Measurements from ENCODE around the gene DENND1B. TPM values are rescaled to one million over a fixed set of nuclear protein-coding genes. Genes with fewer than 3 reads are reported as not detected.

DENND1B gene
- total and polyA plus RNA-seq, 2 of the 13 experiments (the other 11 are each of a cell fraction or from before 2014, with no cell fraction given) = 2.6 to 5.7 TPM

- intact Hi-C loops (cut with micrococcal nuclease; ENCODE audit: unreplicated experiment) = no loop called here
- in situ Hi-C loops (cut with HindIII; ENCODE audit: extremely low pct_ligation_motif_present, low pct_unique_long_range_greater_than_20kb) = no loop called here
- H3K79me2 ChIP-seq (ENCODE audit: insufficient read depth, low read length) = no peaks in the 10 kb centered on the region
- BruUV-seq (replicated peaks) = no TSS peak
- 93% methylated on average over 3 of the region's 3 CpGs for WGBS (ENCODE audit: low lambda C conversion rate)
- H3K4me2 ChIP-seq (ENCODE audit: low read depth, low read length) = no peak overlapping the region
- H3K4me3 ChIP-seq (replicated peaks in 1 of 3; ENCODE audit: insufficient read depth in 1 of 3, low read depth in 2 of 3, low read length in 3 of 3) = no peak overlapping the region
- no peak overlapping the region for H2AFZ ChIP-seq (ENCODE audit: low read length)
- TF ChIP-seq ZNF558 (CRISPR knock-in tag; IDR thresholded peaks at IDR 0.05; ENCODE audit: borderline replicate concordance) (no peak), NRL (CRISPR knock-in tag; IDR thresholded peaks at IDR 0.05; ENCODE audit: borderline replicate concordance) (no peak), ZNF260 (CRISPR knock-in tag; IDR thresholded peaks at IDR 0.05; ENCODE audit: borderline replicate concordance, low read depth) (no peak), ZNF142 (CRISPR knock-in tag; IDR thresholded peaks at IDR 0.05) (no peak), SNAPC5 (CRISPR knock-in tag; IDR thresholded peaks at IDR 0.05; ENCODE audit: borderline replicate concordance) (no peak), ZNF616 (CRISPR knock-in tag; IDR thresholded peaks at IDR 0.05; ENCODE audit: low read depth) (no peak), ZNF570 (CRISPR knock-in tag; IDR thresholded peaks at IDR 0.05; ENCODE audit: borderline replicate concordance) (no peak)
- H3K9ac ChIP-seq (ENCODE audit: insufficient read depth, low read depth, low read length) = no peak overlapping the region
- H3K27ac ChIP-seq (ENCODE audit: extremely low read length, insufficient read depth, low read length) = no peak overlapping the region
- peaks cover 3% of the 10 kb centered on the region for H3K9me3 ChIP-seq (ENCODE audit: low read length)
- H4K20me1 ChIP-seq (ENCODE audit: insufficient read depth, low read length) = no peaks in the 10 kb centered on the region
- H3K27me3 ChIP-seq (ENCODE audit: control insufficient read depth in 1 of 2, insufficient read depth in 2 of 2, low read length in 2 of 2) = no peaks in the 10 kb centered on the region
- no peaks in the 10 kb centered on the region for H3K4me1 ChIP-seq (ENCODE audit: insufficient read depth, low read length)
- FAIRE-seq = no peak
- no peaks in the 10 kb centered on the region for H3K36me3 ChIP-seq (replicated peaks in 1 of 2; ENCODE audit: control insufficient read depth in 1 of 2, insufficient read depth in 2 of 2, low read length in 2 of 2)
- CTCF ChIA-PET (ENCODE audit: low intra/inter-chr PET ratio, low total read pairs) = no interaction called here
- ATAC-seq = no peak
- DNase-seq (ENCODE audit: low spot score) = no peak
- POLR2A ChIA-PET = no interaction called here
Observed at GRCh38 chr1:197683280-197683679, 92.0 kb downstream of the DENND1B start.
